Transverse colon (tissue), 4 donors: Measurements from ENCODE around the gene CBX7. TPM values are rescaled to one million over a fixed set of nuclear protein-coding genes. Genes with fewer than 3 reads are reported as not detected.
A peak's percentile ranks its signal among the peaks of the same experiment; 100 is the strongest.

Experiments used
- DNase-seq: peaks from one replicate; pipeline ENCODE4 v3.0.0-alpha.2; 2019
- H3K27ac ChIP-seq, 4 donors: fragments of 200-600 bp; sonication (generic); 2 replicates each; pipeline ENCODE4 v1.5.1; 2016 to 2018; ENCODE audit warnings: inconsistent platforms in 4 of 4
- H3K27me3 ChIP-seq: fragments of 200-600 bp; sonication (generic); 2 replicates; pipeline ENCODE4 v1.5.1; 2017; ENCODE audit warnings: inconsistent platforms
- H3K36me3 ChIP-seq, 4 donors: fragments of 200-600 bp; sonication (generic); 2 replicates each; pipeline ENCODE4 v1.5.1; 2017 to 2019; ENCODE audit warnings: inconsistent platforms in 4 of 4
- H3K4me1 ChIP-seq, 4 donors: fragments of 200-600 bp; sonication (generic); 2 replicates each; pipeline ENCODE4 v1.5.1; 2017 to 2020; ENCODE audit warnings: inconsistent platforms in 4 of 4
- H3K4me3 ChIP-seq, 4 donors: fragments of 200-600 bp; sonication (generic); 1 replicate in 1 of 4; 2 replicates in 3 of 4; pipeline versions ENCODE4 v1.5.1 to v1.6.1; 2017 to 2019; ENCODE audit warnings: inconsistent platforms in 4 of 4
- H3K9me3 ChIP-seq, 2 donors: fragments of 200-600 bp; sonication (generic); 2 replicates each; pipeline ENCODE4 v1.5.1; 2017 to 2019; ENCODE audit warnings: inconsistent platforms in 2 of 2
- CTCF ChIP-seq, 5 experiments: fragments of 200-600 bp in 3 of 5; fragments of 450-650 bp in 2 of 5; sonication (generic) in 3 of 5; IDR thresholded peaks; 1 replicate in 2 of 5; 2 replicates in 3 of 5; pipeline ENCODE4 v1.5.1; 2016 to 2017; ENCODE audit warnings: antibody characterized with exemption in 5 of 5, inconsistent platforms in 3 of 5, mild to moderate bottlenecking in 2 of 5, moderate library complexity in 1 of 5
- EP300 ChIP-seq: sonication (generic); formaldehyde crosslinking; IDR thresholded peaks from one replicate; pipeline ENCODE4 v1.6.1; 2017; ENCODE audit warnings: antibody characterized with exemption, low read depth
- POLR2A ChIP-seq: fragments of 450-650 bp; IDR thresholded peaks from one replicate; pipeline ENCODE4 v1.6.1; 2016; ENCODE audit warnings: antibody characterized with exemption, mild to moderate bottlenecking, moderate library complexity
- POLR2AphosphoS5 ChIP-seq, 3 donors: sonication (generic); formaldehyde crosslinking; IDR thresholded peaks; one replicate each; pipeline ENCODE4 v1.6.1; 2016; ENCODE audit warnings: antibody characterized with exemption in 3 of 3
- WGBS, 2 donors: methylation state at CpG; one replicate each; pipeline ENCODE4 v1.1.5; 2018; ENCODE audit warnings: low coverage in 1 of 2; 5-methylcytosine and 5-hydroxymethylcytosine counted together
- in situ Hi-C, 4 donors: fragments of 200-750 bp; cut with MboI; loops; one replicate each; pipeline versions ENCODE4 v1.15.0 to v1.15.1; 2017; ENCODE audit warnings: low sequenced_read_pairs in 3 of 4, low pct_ligation_motif_present in 1 of 4, low pct_unique_long_range_greater_than_20kb in 1 of 4
- intact Hi-C: fragments of 100-400 bp; cut with DNase I; formaldehyde crosslinking; loops from one replicate; pipeline ENCODE4 v1.15.1; 2023; ENCODE audit warnings: low total_unique reads
- total RNA-seq, 4 donors: library from RNA; depleted of rRNA; stranded (reverse); fragments of >200 nt; gene quantifications; one replicate each; pipeline ENCODE4 v1.1.0, GENCODE V29; 2016

CBX7 gene
- total RNA-seq, 4 donors from 2014 or later: 15.3 to 129 (median 58.4) TPM

- 42 to 70% methylated on average over 8 to 16 of the region's 16 CpGs for WGBS, 2 donors
- H3K36me3 ChIP-seq: no peaks in the 10 kb centered on the region
- no peak for DNase-seq
- peak overlapping the region; percentile 91 to 98 (median 96) for H3K27ac ChIP-seq
- H3K27me3 ChIP-seq: peaks cover 22% of the 10 kb centered on the region
- no peak for TF ChIP-seq POLR2A
- no peak for TF ChIP-seq CTCF (IDR thresholded peaks at IDR 0.05)
- TF ChIP-seq EP300: no peak
- TF ChIP-seq POLR2AphosphoS5 (IDR thresholded peaks at IDR 0.05): no peak
- intact Hi-C loops: no loop called here
- H3K4me1 ChIP-seq: peaks cover 26 to 68% (median 57%) of the 10 kb centered on the region in 4 donors
- H3K4me3 ChIP-seq: peak overlapping the region in 1 of 4 donors; percentile 1
- no peaks in the 10 kb centered on the region for H3K9me3 ChIP-seq
- in situ Hi-C loops: loop anchor here in 1 of 4 donors (25.0 kb wide), 1 partner anchor 387 kb away; the partner anchor contains the start of gene RPS19BP1
Observed at GRCh38 chr22:39149915-39150847, 2.3 kb downstream of the CBX7 start.

DNA sequence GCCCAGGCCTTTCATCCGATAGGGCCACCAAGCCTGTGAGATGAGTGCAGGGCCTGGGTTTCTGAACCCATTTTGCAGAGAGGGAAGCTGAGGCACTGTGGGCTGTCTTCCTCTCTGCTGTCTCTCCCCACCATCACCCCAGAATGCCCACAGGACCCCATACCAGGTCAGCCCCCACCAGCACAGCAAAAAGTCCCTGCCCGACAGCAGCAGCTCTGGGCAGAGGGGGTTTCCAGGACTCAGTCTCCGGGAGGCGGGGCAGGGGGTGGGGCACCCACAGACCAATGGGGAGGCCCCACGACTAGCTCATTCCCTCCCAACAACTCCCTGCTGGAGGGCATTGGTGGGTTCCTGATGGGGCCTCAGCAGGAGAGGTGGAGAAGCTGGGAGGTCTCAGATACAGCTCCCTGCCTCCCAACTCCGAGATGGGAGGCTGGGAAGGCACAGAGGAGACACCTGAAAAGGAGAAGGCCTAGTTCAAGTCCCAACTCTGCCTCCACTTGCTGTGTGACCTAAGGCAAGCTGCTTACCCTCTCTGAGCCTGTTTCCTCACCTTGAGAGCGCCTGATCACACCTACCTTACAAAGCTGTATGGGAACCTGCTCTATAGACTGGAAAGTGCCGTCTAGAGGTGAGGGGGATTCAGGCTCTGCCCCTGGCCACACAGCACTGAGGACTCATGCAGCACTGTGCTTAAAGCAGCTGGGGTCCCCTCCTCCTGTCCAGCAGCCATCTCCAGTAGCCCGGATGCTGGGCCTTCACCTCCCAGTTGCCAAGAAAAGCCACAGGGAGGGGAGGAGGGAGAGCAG lies 3.5 kb downstream of the CBX7 start:
- peaks cover 30 to 78% (median 67%) of the 10 kb centered on the region in 4 donors for H3K4me1 ChIP-seq
- TF ChIP-seq EP300: no peak
- DNase-seq: peak; percentile 72
- 66% methylated on average over 9 of the region's 9 CpGs; no CpG with 5 or more reads in 1 of the 2 donors for WGBS, 2 donors
- no peak overlapping the region for H3K4me3 ChIP-seq
- H3K36me3 ChIP-seq: no peaks in the 10 kb centered on the region
- H3K27me3 ChIP-seq: peaks cover 10% of the 10 kb centered on the region
- in situ Hi-C loops: no loop called here
- H3K9me3 ChIP-seq: no peaks in the 10 kb centered on the region
- intact Hi-C loops: no loop called here
- H3K27ac ChIP-seq: peak overlapping the region; percentile 91 to 98 (median 96)

GRCh38 chr22:39148026-39148726 lies 4.3 kb downstream of the CBX7 start:
- in situ Hi-C loops: no loop called here
- no peaks in the 10 kb centered on the region for H3K36me3 ChIP-seq
- H3K4me3 ChIP-seq: no peak overlapping the region
- no peaks in the 10 kb centered on the region for H3K9me3 ChIP-seq
- TF ChIP-seq POLR2AphosphoS5 (IDR thresholded peaks at IDR 0.05) (no peak), POLR2A (no peak), EP300 (no peak), CTCF (IDR thresholded peaks at IDR 0.05) (no peak)
- peaks cover 33 to 79% (median 69%) of the 10 kb centered on the region in 4 donors for H3K4me1 ChIP-seq
- peak overlapping the region; percentile 91 to 98 (median 96) for H3K27ac ChIP-seq
- DNase-seq: no peak
- WGBS, 2 donors: 71% methylated on average over 16 of the region's 16 CpGs; no CpG with 5 or more reads in 1 of the 2 donors
- peaks cover 2% of the 10 kb centered on the region for H3K27me3 ChIP-seq
- intact Hi-C loops: no loop called here

GRCh38 chr22:39147335-39148025 lies 5.0 kb downstream of the CBX7 start:
- H3K4me1 ChIP-seq: peaks cover 33 to 76% (median 65%) of the 10 kb centered on the region in 4 donors
- in situ Hi-C loops: no loop called here
- H3K27ac ChIP-seq: peak overlapping the region; percentile 91 to 98 (median 96)
- WGBS, 2 donors: 71 to 74% methylated on average over 1 to 5 of the region's 5 CpGs
- H3K36me3 ChIP-seq: no peaks in the 10 kb centered on the region
- H3K9me3 ChIP-seq: no peaks in the 10 kb centered on the region
- DNase-seq: no peak
- H3K4me3 ChIP-seq: no peak overlapping the region
- TF ChIP-seq POLR2A: no peak
- no peak for TF ChIP-seq EP300
- no peak for TF ChIP-seq POLR2AphosphoS5 (IDR thresholded peaks at IDR 0.05)
- TF ChIP-seq CTCF (IDR thresholded peaks at IDR 0.05): no peak
- intact Hi-C loops: no loop called here
- H3K27me3 ChIP-seq: no peaks in the 10 kb centered on the region
